HG03108 (cell line): ENCODE data around the gene CTNND2.

Experiments used
- ATAC-seq: cut with Tn5 transposase; IDR thresholded peaks from one replicate; pipeline ENCODE4 v1.9.1; 2021; ENCODE audit warnings: moderate library complexity; ENCODE audit not compliant: unreplicated experiment

Gene CTNND2

GRCh38 chr5:11780641-11781345, 123.5 kb downstream of the CTNND2 start:
- no peak for ATAC-seq

GRCh38 chr5:11777096-11777495, 127.2 kb downstream of the CTNND2 start:
- no peak for ATAC-seq

GRCh38 chr5:11770310-11770709, 133.9 kb downstream of the CTNND2 start:
- no peak for ATAC-seq

DNA sequence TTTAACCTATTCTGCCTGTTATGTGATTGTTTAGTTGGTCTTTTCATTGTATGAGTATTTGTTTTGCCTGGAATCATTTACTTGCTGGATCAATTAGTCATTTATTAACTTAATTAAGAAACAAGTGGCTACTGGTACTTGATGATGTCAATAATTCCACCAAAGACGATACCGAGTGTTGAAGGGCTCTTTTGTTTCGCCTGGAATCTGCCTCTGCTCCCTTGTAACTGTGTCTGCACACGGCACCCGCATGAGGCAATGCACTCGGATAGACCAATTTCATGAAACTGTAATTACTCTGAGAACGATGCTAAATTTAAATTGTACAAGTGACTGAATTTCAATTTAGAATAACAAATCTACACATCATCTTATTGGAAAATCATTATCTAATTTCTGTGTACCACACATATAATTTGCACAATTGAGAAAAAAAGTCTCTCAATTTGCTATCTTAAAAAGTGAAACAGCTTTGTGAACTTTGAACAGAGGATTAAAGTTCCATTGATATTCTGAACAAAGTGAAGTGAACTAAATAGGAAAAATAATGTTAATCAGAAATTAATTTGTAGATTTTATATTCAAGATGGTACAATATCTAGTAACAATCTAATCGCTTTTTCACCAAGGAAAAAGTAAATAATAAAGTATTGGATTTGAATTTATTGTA, 143.2 kb downstream of the CTNND2 start:
- no peak for ATAC-seq

DNA sequence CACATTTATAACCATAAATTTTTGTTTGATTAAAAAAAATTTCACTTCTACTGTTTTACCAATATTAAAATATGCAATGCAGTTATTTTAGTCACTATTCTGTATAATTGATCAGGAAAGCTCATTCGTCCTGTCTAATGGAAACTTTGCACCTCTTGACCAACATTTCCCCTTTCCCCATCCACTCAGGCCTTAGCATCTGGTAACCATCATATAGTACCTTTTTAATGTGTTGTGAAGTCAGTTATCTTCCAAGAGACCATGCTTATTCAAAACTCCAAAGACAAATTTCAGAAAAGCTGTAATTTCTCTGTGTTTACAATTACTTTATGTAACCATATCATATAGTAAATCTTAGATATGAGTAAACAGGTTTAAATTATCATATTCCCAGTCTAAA, 145.9 kb downstream of the CTNND2 start:
- no peak for ATAC-seq

DNA sequence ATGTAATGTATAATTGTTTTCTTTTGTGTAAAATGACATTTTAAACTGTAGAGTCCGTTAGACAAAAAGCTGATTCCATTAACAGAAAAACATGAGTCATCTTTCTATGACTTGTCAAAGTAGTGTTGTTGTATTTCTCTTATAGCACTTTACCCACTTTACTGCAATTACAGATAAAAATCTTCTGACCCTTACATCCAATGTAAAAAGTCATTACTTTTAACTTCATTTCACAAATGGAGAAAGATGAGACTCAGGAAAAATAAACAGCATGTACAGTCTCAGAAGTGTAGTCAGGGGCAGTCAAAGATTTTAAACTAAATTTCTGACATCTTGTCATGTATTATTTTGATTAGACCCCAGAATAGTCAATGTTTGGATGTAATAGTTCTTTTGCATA, 146.6 kb downstream of the CTNND2 start:
- ATAC-seq: no peak

GRCh38 chr5:11737010-11737409, 167.2 kb downstream of the CTNND2 start:
- ATAC-seq: no peak

GRCh38 chr5:11734369-11734768, 169.9 kb downstream of the CTNND2 start:
- ATAC-seq: no peak

- ATAC-seq: no peak
Measured at GRCh38 chr5:11733840-11734192, 170.4 kb downstream of the CTNND2 start.

DNA sequence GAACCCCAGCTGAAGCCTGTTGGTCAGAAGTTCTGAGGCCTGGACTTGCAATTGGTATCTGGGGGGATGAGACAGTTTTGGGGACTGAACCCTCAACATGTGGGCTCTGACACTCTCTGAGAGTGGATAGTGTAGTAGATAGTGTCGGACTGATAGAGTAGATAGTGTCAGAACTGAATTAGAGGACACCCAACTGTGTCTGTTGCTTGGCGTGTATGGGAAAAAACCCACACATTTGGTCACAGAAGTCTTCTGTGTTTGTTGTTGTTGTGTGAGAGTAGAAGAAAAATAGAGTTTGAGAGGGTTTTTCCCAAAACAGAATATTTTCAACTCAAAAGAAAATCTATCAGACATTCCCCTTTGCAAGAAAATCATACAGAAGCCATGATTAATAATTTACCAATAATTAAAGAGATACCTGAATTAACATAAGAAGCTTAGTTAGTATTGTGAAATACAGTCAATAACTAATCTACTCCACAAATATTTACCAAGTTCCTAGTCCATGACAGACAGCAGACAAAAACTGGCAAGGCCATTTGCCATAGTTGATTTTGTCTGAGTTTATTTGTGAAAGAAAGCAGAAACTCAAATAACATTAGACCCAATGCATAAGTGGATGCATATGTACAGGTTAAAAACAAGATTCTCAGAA, 170.9 kb downstream of the CTNND2 start:
- no peak for ATAC-seq

DNA sequence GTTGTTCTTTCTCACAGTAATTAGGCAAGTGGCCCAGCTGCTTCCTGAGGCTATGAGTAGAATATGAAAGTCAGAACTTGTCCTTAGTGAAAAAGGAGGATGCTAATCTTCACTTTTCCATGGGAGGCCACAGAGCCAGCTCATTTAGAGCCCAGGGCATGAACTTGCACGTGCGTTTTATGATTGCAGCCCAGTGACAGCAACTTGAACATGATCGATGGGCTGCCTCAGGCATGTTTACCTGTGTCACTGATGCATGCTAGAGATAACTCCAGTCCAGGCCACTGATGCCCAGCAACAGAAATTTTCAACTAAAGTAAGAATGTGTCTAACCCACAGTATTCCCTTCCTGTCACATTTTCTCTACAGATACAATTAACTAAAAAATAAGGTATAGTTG, 179.3 kb downstream of the CTNND2 start:
- no peak for ATAC-seq

GRCh38 chr5:11719888-11720481, 184.3 kb downstream of the CTNND2 start:
- ATAC-seq: no peak

- no peak for ATAC-seq
Measured at GRCh38 chr5:11715461-11716196, 188.6 kb downstream of the CTNND2 start.

DNA sequence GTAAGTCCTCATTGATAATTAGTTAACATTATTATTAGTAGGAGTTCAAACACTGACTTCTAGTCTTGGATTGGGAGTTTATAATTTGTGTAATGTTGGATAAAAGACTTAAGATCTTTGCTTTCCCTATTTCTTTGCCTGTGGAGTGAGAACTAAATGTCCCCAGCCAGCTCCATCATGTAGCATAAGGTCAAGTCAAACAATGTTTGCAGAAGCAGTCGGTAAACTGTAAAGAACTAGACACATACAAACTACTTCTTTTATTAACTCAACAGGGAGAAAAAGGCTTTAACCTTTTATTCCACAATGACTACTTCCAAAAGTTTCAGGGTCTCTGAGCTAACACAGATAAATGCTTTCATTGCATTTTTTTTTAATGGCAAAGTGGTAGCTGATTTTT, 192.3 kb downstream of the CTNND2 start:
- no peak for ATAC-seq

GRCh38 chr5:11709021-11709420, 195.2 kb downstream of the CTNND2 start:
- ATAC-seq: no peak

- no peak for ATAC-seq
Measured at GRCh38 chr5:11704916-11705315, 199.3 kb downstream of the CTNND2 start.

DNA sequence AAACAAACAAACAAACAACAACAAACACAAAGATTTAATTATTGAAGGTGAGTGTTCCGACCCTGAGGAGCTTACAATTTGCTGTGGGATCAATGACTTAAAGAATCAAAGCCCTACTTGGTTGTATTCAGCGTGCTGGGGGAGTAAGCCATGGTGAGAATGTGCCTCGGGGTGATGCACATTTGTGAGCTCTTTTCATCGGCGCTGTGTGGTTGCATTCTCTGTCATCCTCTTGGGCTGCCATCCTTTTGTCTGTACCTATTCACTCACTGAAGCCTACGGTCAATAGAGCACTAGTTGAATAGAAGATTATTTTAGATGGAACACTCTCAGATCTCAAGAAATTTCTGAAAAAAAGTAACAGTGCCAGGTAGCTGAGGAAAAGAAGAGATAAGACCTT, 203.9 kb downstream of the CTNND2 start:
- ATAC-seq: no peak

GRCh38 chr5:11692636-11693035, 211.6 kb downstream of the CTNND2 start:
- no peak for ATAC-seq

DNA sequence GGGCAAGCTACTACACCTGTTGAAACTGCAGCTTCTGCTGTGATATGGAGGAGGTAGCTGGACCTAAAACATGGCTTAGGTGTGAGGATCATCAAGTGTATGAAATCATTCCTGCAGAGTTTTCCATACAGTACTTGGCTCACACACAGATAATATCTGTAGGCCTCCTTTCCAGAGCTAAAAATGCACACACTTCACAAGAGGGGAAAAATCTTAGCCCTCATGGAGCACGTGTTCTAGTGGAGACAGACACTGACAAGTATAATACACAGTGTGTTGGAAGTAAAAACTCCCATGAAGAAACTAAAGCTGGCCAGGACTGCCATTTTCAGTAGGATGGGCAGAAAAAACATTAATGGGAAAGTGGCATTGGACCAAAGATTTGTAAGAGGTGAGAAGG, 216.7 kb downstream of the CTNND2 start:
- no peak for ATAC-seq

- ATAC-seq: no peak
Measured at GRCh38 chr5:11684607-11685006, 219.6 kb downstream of the CTNND2 start.

DNA sequence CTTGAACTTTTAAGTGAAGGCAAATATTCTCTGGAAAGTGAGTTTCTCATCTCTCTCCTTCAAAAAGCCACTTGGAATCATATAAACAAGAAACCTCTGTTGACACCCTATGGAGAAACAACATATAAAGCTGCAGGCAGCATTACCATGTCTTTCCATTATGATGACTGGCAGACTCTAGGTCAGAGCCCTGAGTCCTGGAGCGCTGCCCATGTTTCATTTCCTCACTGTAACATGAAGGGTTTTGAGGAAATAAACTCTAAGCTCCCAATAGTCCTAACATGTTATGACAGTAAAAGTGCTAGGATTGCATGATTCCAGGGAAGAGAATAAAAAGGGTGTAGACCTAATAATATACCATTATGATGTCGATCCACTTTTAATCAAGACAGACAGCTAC, 220.6 kb downstream of the CTNND2 start:
- no peak for ATAC-seq
